BE2C (cell line): ENCODE measurements around the gene ANTXRL.

ENCODE experiments used
- DNase-seq: peaks from one replicate; pipeline ENCODE4 v3.0.0-alpha.2; 2020
- H3K27me3 ChIP-seq: fragments of 250-450 bp; sonication (Bioruptor Pico); 2 replicates; pipeline ENCODE4 v1.5.1; 2020; ENCODE audit warnings: mild to moderate bottlenecking
- H3K36me3 ChIP-seq: fragments of 250-450 bp; sonication (Bioruptor Pico); 2 replicates; pipeline ENCODE4 v1.5.1; 2020; ENCODE audit warnings: mild to moderate bottlenecking
- H3K4me1 ChIP-seq: fragments of 250-450 bp; sonication (Bioruptor Pico); 2 replicates; pipeline ENCODE4 v1.5.1; 2020
- H3K4me3 ChIP-seq: 2 replicates; pipeline ENCODE4 v1.5.1; 2011; ENCODE audit warnings: low read depth, low read length
- H3K9me3 ChIP-seq: fragments of 250-450 bp; sonication (Bioruptor Pico); 2 replicates; pipeline ENCODE4 v1.5.1; 2020
- CTCF ChIP-seq: IDR thresholded peaks from 2 replicates; pipeline ENCODE4 v1.5.1; 2012; ENCODE audit warnings: mild to moderate bottlenecking, low read depth, low read length

Gene ANTXRL

GRCh38 chr10:46282842-46283574 lies 3.8 kb upstream of the ANTXRL start:
- Histone ChIP-seq H3K4me1 (no peaks in the 10 kb centered on the region), H3K27me3 (no peaks in the 10 kb centered on the region), H3K36me3 (no peaks in the 10 kb centered on the region), H3K4me3 (peak overlapping the region; percentile 62), H3K9me3 (no peaks in the 10 kb centered on the region)
- TF ChIP-seq CTCF, result no peak
- DNase-seq, result peak; percentile 84

- H3K4me3 ChIP-seq, result peak overlapping the region; percentile 58
- DNase-seq, result no peak
- H3K36me3 ChIP-seq, result no peaks in the 10 kb centered on the region
- H3K27me3 ChIP-seq, result no peaks in the 10 kb centered on the region
- no peak for TF ChIP-seq CTCF
- H3K4me1 ChIP-seq, result no peaks in the 10 kb centered on the region
- H3K9me3 ChIP-seq, result no peaks in the 10 kb centered on the region
Measured at GRCh38 chr10:46283580-46284285, 3.1 kb upstream of the ANTXRL start.

GRCh38 chr10:46284286-46285229 lies 2.2 kb upstream of the ANTXRL start:
- Histone ChIP-seq H3K9me3 (no peaks in the 10 kb centered on the region), H3K4me1 (no peaks in the 10 kb centered on the region), H3K4me3 (peak overlapping the region; percentile 58), H3K36me3 (no peaks in the 10 kb centered on the region), H3K27me3 (no peaks in the 10 kb centered on the region)
- no peak for TF ChIP-seq CTCF
- peak; percentile 96 for DNase-seq

- no peaks in the 10 kb centered on the region for H3K27me3 ChIP-seq
- H3K4me1 ChIP-seq, result no peaks in the 10 kb centered on the region
- no peak for TF ChIP-seq CTCF
- H3K9me3 ChIP-seq, result no peaks in the 10 kb centered on the region
- no peaks in the 10 kb centered on the region for H3K36me3 ChIP-seq
- peak overlapping the region; percentile 58 for H3K4me3 ChIP-seq
- no peak for DNase-seq
Measured at GRCh38 chr10:46285300-46285699, 1.5 kb upstream of the ANTXRL start.

- Histone ChIP-seq H3K9me3 (no peaks in the 10 kb centered on the region), H3K27me3 (no peaks in the 10 kb centered on the region), H3K4me1 (no peaks in the 10 kb centered on the region), H3K4me3 (no peak overlapping the region), H3K36me3 (no peaks in the 10 kb centered on the region)
- TF ChIP-seq CTCF, result no peak
- DNase-seq, result no peak
Measured at GRCh38 chr10:46285966-46286620, 704 bp upstream of the ANTXRL start.
